ENCODE results near the gene C14orf93.

C14orf93 gene, protein sequence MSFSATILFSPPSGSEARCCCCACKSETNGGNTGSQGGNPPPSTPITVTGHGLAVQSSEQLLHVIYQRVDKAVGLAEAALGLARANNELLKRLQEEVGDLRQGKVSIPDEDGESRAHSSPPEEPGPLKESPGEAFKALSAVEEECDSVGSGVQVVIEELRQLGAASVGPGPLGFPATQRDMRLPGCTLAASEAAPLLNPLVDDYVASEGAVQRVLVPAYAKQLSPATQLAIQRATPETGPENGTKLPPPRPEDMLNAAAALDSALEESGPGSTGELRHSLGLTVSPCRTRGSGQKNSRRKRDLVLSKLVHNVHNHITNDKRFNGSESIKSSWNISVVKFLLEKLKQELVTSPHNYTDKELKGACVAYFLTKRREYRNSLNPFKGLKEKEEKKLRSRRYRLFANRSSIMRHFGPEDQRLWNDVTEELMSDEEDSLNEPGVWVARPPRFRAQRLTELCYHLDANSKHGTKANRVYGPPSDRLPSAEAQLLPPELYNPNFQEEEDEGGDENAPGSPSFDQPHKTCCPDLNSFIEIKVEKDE

DNA sequence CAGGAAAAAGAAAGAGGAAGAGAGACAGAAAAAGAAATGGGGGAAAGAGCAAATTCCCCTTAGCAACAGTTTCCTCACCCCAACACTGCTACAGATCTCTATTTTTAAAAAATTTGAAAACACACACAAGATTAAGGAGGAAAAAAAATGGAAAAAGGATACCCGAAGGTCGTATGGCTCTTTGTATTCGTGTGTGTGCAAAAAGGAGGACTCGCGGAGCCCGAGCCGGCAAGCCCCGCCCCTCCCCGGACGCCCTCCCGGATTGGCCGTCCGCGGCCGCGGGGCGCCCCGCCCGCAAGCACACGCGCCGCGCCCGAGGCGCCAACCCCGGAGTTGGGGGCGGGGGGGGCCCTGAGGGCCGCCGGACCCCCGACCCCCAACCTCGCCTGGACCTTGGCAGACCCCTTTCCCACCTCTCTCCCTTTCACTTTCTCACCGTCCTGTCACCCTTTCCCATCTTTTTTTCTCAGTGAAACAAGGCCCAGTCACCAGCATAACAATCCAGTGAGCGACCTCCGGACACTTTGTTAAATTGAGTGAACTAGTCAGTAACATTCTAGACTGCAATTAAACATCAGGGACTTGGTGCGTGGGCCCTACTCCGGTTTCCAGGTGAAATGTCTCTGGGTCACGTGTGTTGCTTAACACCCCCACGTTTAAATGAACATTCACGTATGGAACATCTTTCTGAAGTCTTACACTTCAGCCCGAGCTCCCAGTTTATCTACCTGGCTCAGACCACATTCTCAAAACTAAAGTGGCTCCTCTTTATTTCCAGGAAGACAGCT lies at the start of gene C14orf93:
TSS of gene C14orf93 (minus strand) at position 205 of the 788 bp plus-strand sequence. CDS start 11,120 bp downstream, outside the sequence.
- no peaks in the 10 kb centered on the region for H3K36me3 Mint-ChIP-seq (ENCODE audit: low read depth)
- H3K4me3 Mint-ChIP-seq, result peak within 1 kb of the TSS; percentile 84 to 92 (median 90)
- peak within 1 kb of the TSS; percentile 96 to 99 (median 99) for H3K27ac Mint-ChIP-seq
- no peaks in the 10 kb centered on the region for H3K27me3 Mint-ChIP-seq (ENCODE audit: low read depth)
- no peak for TF ChIP-seq CTCF (IDR thresholded peaks at IDR 0.05; ENCODE audit: unreplicated experiment in 3 of 3)
- peaks cover 48% of the 10 kb centered on the region for H3K4me1 Mint-ChIP-seq
- no peaks in the 10 kb centered on the region for H3K9me3 Mint-ChIP-seq

DNA sequence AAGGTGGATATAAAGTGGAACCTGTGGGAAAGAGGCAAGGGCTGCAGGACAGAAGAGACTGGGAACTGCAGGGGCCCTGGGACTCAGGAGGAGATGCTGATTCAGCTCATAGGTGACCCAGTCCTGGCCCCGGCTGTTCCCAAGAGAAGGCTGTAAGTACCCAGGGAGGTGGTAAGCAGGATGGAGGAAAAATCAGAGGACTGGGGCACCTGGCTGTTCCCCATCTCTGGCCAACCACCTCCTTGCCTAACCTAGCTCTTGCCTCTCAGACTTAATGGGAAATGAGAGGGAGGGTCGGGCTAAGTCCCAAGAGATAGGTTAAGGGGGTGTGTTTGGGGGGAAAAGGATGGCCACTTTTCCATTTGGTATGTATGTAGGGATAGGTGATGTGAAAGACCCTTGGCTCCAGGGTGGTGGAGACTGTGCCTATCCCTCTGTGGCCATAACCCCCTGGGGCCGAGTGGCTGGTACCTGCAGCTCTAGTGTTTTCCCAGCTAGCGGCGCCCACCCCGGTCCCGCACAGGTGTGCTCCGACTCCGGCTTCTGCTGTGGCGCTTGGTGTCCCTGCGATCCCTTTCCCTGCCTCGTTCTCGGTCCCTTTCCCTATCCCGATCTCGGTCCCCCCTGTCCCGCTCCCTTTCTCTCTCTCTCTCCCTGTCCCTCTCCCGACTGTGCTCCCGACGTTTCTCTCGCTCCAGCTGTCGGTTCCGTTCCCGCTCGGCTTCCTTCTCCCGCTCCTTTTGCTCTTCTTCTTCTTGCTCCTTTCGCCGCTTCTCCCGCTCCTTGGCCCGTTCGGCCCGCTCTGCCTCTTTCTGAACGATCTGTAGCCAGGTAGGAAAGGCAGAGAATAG lies 48.9 kb upstream of the C14orf93 start:
- no peak for TF ChIP-seq CTCF (IDR thresholded peaks at IDR 0.05; ENCODE audit: unreplicated experiment in 3 of 3)
- H3K4me1 Mint-ChIP-seq, result peaks cover 38% of the 10 kb centered on the region
- peaks cover 46% of the 10 kb centered on the region for H3K36me3 Mint-ChIP-seq (ENCODE audit: low read depth)
- no peaks in the 10 kb centered on the region for H3K27me3 Mint-ChIP-seq (ENCODE audit: low read depth)
- H3K27ac Mint-ChIP-seq, result peak overlapping the region; percentile 40 to 81 (median 53)
- no peaks in the 10 kb centered on the region for H3K9me3 Mint-ChIP-seq
- H3K4me3 Mint-ChIP-seq, result peak overlapping the region; percentile 33 to 68 (median 48)

DNA sequence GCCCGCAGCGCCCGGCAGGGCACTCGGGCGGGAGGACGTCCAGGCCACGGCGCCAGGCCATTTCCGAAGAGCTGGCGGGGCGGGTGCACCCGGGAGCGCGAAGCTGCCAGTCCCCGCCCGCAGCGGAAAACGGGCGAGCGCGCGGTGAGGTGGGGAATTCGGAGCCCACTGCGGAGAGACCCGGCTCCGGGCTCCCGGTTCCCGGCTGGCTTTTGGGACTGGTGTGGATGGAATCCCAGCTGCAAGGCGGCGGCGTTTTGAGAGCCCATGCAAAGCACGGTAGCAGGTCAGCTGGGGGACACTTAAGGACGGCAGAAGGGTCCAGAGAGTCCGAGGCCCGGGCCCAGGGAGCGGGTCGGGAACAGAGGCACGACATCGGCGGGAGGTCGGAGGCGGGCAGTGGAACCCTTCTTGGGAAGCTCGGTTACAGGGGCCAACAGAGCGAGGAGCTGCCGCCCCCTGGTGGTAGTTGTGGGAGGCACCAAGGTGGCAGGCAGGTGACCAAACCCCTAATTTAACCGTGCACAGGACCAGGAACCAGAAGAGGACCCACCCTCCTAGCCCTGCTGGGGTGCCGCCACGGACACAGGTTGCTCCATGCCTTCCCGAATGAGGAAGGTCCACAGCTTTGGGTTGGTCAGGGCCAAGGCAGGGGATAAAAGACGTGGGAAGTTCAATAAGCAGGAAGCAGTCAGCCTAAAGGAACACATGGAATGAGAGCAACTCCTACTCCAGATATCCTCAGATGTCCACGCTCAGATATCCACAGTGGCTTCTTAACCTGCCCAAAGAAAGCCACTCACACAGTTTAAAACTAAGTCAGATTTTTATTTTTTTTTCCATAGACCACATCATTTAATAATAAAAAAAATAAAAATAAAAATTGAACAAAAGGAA lies 48.1 kb upstream of the C14orf93 start:
- H3K36me3 Mint-ChIP-seq (ENCODE audit: low read depth), result peaks cover 39% of the 10 kb centered on the region
- peak; percentile 89 to 97 (median 94) for TF ChIP-seq CTCF (IDR thresholded peaks at IDR 0.05; ENCODE audit: unreplicated experiment in 3 of 3)
- H3K4me1 Mint-ChIP-seq, result peaks cover 31% of the 10 kb centered on the region
- H3K9me3 Mint-ChIP-seq, result no peaks in the 10 kb centered on the region
- peak overlapping the region; percentile 51 to 75 (median 73) for H3K27ac Mint-ChIP-seq
- no peaks in the 10 kb centered on the region for H3K27me3 Mint-ChIP-seq (ENCODE audit: low read depth)
- H3K4me3 Mint-ChIP-seq, result peak overlapping the region; percentile 85 to 91 (median 87)

DNA sequence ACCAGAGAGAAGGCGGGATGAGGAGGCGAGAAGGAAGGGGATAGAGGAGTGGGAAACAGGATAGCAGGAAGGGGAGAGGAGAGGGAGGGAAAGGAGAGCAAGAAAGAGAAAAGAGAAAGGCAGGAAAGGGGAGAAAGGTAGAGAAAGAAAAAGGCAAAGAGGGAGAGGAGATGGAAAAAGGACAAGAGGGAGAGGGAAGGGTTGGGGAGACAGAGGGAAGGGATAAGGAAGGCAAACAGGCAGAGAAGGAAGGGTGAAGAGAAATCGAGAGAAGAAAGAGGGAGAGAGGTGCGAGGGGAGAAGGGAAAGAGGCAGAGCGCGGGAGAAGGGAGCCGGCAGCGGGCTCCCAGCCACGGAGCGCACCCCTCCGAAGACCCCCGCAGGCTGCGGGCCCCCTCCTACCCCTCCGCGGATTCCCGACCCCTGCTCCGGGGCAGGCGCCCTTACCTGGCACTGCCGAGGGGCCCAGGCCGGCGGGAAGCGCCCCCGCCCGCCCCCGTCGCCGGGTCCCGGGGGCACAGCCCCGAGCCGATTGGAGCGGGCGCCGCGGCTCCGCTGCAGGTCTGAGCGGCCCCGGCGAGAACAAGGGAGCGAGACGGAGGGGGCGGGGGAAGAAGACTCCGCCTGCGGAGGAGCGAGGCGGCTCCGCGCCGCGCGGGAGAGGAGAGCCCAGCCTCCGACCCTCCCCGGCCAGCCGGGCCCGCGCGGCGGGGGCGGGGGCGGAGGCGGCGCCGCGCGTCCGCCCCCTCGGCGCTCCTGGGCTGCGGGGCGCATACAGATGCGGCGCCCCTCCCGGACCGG lies 47.2 kb upstream of the C14orf93 start, which contains the start of gene CDH24:
TSS of gene CDH24 (minus strand) at position 565 of the 801 bp plus-strand sequence. CDS start 1,787 bp downstream, outside the sequence.
- no peaks in the 10 kb centered on the region for H3K27me3 Mint-ChIP-seq (ENCODE audit: low read depth)
- peaks cover 38% of the 10 kb centered on the region for H3K36me3 Mint-ChIP-seq (ENCODE audit: low read depth)
- H3K4me3 Mint-ChIP-seq, result peak within 1 kb of the TSS; percentile 90 to 92 (median 92)
- TF ChIP-seq CTCF (IDR thresholded peaks at IDR 0.05; ENCODE audit: unreplicated experiment in 3 of 3), result no peak
- H3K4me1 Mint-ChIP-seq, result peaks cover 25% of the 10 kb centered on the region
- peak within 1 kb of the TSS; percentile 51 to 85 (median 75) for H3K27ac Mint-ChIP-seq
- no peaks in the 10 kb centered on the region for H3K9me3 Mint-ChIP-seq
